ENCODE measurements around the gene SPINK8.

SPINK8 gene

DNA sequence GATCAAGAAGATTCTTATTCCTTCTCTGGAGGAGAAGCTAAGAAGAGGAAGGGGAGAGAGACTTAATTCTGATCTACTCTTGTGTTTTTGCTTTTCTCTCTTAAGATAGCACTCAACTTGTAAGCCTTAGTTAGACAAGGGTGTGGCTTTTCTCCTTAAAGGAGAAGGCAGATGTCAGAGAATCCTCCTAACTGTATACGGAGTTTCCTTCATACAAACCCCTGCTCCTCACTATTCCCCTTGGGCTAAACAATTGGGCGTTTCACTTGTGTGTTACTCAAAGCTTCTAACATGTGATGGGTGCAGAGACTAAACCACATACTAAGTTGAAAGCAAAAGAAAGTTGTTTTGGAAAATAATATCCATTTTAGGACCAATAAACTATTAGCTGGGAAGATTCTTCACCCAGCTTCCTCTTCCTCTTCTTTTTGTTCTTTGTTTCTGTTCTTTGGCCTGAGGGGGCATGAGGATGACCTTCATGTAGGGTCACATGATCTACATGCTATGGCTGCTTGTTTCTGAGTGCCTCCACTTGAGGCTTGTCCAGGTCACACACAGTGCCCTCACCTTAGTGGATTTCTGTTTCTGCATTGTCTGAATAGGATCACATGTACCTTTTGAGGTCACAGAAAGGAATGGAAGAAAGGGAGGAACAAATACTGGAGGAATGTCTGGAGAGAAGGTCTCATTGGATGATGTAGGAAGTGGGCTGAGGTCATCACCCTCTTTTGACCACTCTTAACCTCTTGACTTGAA is 14.6 kb downstream of the SPINK8 start:
- DNase-seq = no peak

DNA sequence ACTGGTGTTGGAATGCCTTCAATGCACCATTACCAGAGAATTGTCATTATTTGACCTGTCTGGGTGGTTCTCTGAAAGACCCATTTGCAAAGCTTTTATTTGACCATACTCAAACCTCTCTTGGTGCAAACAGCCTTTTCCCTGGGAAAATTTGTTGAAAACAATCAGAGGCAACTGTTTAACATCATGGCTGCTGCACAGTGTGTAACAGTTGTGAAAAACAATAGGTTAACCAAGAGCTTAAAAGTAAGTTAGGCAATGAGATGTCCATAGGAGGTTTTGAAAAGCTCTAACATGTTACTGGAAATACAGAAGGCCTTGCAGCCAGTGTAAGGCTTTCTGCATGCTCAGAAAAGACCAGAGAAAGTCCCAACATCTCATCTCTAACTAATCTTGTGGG is 18.9 kb downstream of the SPINK8 start:
- no peak for DNase-seq

DNA sequence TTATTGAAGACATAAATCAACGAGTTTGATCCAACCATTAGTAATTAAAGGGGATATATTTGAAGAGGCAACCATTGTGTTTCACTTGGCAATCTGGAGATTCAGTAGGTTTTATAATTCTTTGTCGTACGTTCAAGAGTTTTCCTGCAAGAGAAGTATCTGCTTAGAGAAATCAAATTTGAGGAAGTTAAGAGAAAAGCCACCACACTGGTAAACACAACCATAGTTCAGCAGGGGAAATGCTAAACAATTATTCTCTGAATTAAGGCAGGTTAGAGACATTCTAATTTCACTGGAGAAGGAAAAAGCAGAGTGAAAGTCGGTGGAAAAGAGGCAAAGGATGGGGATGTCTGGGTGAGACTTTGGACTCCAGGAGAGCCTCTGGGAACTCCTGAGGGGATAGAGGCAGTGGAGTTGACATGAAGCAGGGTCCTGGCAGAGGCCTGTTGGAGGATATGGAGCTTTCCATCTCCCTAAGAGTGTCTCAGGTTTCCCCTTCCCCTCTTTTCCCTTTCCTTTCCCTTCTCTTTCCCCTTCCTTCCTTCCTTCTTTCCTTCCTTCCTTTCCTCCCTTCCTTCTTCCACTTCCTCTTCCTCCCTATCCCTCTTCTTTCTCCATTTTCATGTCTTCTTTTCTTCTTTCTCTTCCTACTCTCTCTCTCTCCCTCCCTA is 26.5 kb downstream of the SPINK8 start:
- no peak for DNase-seq

GRCh38 chr3:48306290-48306689 is 27.2 kb downstream of the SPINK8 start:
- no peak for DNase-seq

DNA sequence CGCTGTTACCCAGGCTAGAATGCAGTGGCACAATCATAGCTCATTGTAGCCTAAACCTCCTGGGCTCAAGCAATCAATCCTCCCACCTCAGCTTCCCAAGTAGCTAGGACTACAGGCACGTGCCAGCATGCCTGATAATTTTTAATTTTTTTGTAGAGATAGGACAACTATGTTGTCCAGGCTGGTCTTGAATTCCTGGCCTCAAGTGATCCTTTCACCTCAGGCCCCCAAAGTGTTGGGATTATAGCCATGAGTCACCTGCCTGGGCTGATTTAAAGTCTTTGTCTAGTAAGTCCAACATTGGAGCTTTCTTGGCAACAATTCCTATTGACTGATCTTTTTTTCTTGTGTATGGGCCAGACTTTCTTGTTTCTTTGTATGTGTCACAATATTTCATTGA is 28.1 kb downstream of the SPINK8 start:
- DNase-seq = no peak

DNA sequence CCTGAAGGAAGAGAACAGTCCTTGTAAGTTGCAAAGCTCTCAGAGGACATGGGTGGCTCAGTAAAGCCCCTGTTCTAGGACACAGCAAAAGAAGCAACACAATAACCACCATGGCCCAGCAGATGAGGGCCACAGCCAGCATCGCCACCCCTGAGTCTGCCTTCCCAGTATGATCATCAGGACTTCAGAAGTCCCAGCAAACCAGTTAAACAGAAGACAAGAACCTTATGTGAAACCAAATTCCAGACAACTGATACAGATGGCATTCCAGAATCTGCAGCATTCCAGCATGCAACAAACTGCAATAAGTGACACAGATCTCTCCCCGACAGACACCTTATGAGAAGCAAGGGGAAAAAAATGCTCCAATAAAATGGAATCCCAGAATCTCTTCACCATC is 30.4 kb downstream of the SPINK8 start:
- no peak for DNase-seq

GRCh38 chr3:48301800-48302166 is 31.7 kb downstream of the SPINK8 start:
- DNase-seq = no peak

DNA sequence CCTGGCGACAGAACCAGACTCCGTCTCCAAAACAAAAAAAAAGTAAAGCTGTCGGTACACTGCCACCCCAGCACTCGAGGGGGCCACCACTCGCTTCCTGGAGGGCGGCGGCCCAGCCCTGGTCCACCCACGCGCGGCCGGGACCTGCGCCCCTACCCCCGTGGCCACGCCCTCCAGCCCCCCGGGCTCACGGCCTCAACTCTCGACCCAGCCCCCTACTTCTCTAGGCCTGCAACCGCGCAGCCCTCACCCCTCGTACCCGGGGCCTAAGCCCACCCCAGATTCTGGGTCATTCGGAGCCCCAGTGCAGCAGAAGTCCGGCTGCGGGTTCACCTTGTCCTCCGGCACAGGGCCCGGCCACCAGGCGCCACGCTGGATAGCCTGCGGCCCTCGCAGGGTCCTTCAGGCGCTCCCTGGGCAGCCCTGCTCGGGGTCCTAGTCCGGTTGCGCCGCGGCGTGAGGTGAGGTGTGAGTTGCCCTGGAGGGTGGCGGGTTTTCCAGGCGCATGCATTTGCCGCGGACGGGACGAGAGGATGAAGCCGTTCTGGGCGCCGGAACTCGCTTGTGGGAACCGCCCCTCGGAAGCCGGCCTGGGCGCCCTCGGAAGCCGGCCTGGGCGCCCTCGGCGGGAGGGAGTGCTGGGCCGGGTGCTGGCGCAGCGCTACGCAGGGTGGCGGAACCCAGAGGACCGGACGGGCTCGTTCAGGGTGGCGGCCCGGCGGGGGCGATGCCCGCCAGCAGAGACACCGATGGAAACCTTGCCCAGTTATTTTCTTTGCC is 32.3 kb downstream of the SPINK8 start, which contains the start of gene NME6:
Gene NME6 (minus strand): TSS at position 348 of the 780 bp plus-strand sequence.
- peak; percentile 94 for DNase-seq

DNA sequence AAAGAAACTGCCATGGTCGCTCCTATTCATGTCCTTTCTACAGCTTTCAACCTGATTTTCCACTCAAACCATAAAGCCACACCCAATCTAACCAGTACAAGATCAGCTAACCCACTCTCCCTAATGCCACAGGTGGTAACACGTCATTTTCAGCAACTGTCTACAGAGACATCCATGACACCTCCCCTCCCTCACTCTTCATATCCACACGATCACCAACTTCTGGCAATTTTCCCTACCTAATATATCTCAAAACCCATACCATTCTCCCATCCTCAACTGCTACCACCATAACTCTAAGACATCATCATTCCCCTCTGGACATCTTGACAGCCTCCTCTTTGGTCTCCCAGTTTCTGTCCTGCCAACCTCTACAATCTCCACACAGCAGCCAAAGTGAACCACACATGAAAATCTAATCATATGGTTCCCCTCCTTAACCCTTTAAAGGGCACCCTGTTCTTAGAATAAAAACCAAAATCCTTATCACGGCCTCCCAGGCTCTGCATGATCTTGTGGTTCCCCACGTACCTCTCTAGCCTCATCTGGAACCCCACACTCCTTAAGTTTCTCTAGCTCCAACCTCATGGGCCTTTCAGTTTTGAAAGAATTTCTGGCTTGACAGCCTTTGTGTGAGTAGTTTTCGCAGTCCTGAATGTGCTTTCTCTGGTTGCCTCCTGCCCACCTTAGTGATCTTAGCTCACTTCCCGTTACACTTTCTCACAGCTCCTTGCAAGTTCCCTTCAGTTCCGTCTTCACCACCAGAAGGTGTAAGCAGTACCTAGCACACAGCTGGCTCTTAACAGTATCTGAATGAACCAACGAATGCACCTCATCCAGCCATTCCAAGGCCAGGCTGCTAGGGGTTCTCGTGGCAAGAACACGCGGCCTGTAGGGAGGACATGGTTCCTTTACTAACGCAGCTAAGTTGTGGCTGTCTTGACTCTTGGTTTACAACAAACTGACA is 33.4 kb downstream of the SPINK8 start:
- peak; percentile 25 for DNase-seq

DNA sequence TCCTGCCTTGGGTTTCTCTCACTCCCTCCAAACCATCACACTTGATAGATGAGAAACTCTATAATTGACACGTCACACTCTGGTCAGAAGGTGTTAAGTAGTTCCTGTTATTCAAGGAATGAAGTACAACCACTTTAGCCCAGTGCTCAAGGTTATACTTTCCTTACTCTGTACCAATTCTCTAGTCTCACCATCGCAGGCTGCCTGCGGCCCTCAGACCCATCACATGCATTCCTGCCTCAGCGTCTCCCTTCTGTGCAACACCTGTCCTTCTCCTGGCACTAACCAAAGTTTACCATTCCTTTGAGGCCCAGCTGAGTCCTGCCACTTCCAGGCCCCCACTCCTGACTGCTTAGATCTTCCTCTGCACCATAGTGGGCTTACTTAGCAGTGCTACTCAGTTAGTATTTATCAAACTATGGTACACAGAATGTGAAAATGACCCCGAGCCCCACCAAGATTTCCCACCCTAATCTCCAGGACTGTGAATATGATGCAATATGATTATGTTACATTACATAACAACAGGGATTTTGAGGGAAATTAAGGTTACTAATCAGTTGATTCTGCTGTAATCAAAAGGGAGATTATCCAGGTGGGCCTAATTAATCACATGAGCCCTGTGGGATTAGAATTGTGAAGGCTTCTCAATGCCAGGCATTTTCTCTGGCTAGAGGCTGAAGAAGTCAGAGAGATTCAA is 36.2 kb downstream of the SPINK8 start:
- no peak for DNase-seq

- no peak for DNase-seq
Measured at GRCh38 chr3:48296699-48297098, 36.8 kb downstream of the SPINK8 start.

DNA sequence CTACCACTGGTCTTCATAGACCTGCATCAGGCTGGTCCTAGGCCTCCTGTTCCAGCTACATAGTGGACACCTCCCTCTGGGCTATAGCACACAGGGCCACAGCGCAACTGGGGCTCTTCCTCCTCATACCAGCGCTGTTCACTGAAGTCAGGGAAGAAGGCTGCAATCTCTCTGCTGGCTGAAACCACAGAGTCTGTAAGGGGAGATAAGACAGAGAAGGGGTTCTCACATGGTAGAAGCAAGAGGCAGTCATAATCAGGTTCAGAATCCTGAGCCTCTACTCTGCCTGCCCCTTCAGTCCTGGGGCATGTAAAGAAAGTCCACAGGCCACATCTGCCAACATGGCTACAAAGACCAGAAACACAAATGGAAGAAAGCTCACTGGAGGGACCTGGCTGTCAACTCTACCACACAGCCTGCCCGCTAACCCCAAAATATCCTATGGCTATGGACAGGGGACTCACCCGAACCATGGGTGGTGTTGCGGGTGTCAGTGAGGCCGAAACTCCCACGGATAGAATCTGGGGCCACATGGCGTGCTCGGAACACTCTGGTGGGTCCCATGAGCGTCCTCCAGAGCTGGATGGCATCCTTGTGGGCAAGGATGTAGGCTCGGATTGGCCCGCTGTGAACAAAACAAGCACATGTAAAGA is 38.7 kb downstream of the SPINK8 start:
- no peak for DNase-seq

DNA sequence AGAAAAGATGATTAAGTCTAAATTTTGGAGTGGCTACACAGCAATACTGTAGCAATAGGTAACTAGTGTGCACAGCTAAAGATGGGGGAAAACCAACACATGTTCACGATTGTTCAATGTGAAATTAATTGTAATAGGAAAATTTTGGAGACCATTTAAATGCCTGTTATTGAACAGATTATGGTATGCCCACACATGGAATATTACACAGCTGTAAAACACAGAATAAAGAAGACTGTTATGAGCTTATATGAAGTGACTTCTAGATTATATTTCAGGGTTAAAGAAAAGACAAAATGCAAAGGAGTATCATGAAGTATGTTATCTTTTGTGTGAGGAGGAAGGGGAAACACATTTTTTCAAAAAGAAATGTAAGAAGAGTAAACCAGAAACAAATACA is 43.8 kb downstream of the SPINK8 start:
- DNase-seq = no peak

- DNase-seq = no peak
Measured at GRCh38 chr3:48287034-48287433, 46.4 kb downstream of the SPINK8 start.

- DNase-seq = no peak
Measured at GRCh38 chr3:48286308-48286707, 47.2 kb downstream of the SPINK8 start.

GRCh38 chr3:48285675-48286074 is 47.8 kb downstream of the SPINK8 start:
- no peak for DNase-seq

GRCh38 chr3:48285132-48285531 is 48.3 kb downstream of the SPINK8 start:
- DNase-seq = no peak

DNA sequence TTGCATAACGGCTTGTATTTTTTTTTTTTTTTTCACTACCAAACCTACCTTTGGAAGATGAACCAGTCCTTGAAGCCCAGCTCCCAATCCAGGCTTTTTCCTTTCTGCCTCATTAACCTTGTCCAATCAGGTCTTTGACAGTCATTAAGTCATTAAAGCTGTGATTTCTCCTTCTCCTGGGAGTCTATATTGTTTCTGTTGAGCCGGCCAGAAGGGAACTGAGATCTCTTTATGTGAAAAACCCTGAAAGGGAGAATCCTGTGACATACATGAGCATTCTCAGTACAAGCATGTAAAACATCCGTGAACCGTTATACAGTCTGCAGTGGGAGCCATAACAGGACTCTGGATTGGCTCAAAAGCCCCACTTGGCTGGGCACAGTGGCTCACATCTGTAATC is 52.6 kb downstream of the SPINK8 start:
- no peak for DNase-seq

DNA sequence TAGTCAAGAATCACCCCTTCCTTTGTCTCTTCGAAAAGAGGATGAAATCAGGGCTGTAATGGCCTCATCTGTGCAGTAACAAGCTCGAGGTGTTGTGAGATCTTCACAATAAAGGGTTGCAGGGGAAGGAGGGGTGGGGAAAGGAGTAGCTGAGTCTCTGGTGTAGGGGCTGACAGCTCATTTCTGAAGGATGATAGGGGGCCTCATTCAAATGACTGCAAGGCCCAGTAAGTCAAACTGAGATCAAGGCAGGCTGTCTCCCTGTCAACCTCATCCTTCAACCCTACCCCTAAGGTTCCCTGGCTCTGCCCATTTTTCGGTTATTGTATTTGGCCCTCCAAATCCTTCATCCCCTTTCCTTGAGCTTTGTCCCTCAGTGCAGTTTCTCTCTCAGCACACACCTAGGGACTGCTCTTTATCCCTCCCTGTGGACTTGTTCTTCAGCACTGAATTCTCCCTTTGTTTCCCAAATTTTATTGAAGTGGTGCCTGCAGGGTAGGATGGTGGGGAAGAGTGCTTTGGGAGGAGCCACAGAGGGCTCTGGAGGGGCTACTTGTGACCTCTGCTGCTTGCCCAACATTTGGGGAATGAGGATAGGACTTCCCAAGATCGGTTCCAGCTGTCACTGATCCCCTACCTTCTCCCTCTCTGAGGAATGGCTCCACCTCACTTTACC is 54.4 kb downstream of the SPINK8 start:
- no peak for DNase-seq

DNA sequence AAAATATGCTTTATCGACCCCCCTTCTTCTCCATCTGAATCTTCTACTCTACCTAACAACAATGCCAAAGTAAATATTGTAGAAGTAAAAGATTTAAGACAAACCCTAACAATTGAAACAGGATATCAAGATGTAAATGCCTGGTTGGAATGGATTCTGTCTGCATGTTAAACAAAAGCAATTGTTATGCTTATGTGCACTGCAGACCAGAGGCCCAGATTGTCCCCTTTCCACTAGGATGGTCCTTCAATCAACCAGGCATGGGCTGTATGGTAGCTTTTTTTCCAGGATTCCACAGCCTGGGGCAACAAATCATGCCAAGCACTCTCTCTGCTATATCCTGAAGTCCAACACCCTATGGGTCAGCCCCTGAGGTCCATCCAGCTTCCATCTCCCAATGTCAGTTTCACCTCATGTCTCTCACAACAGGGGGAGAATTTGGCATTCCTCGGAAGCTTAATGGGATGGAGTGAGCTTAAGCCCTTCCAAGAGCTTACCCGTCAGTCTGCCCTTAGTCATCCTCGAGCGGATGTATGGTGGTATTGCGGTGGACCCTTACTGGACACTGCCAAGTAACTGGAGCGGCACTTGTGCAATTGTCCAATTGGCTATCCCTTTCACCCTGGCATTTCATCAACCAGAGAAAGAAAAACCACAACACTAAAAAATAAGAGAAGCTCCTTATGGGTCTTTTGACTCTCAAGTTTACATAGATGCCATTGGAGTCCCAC is 56.4 kb downstream of the SPINK8 start:
- DNase-seq = no peak
